Left ventricle myocardium superior (tissue), 1 donor: Measurements from ENCODE around the gene PRCP. TPM values are rescaled to one million over a fixed set of nuclear protein-coding genes. Genes with fewer than 3 reads are reported as not detected.

Experiments
- ATAC-seq: fragments of 200-7000 bp; cut with Tn5 transposase; one replicate; pipeline ENCODE4 v1.9.1; 2020; ENCODE audit warnings: mild to moderate bottlenecking, moderate library complexity
- DNase-seq: peaks from one replicate; pipeline ENCODE4 v3.0.0-alpha.2; 2020
- intact Hi-C: fragments of 100-400 bp; cut with micrococcal nuclease; formaldehyde crosslinking; loops from one replicate; pipeline ENCODE4 v1.11.0; 2022
- total RNA-seq: library from RNA; stranded (reverse); fragmentation: NEBNext Ultra II Directional; extraction: Animal tissue kit (Norgen Biotek cat#: 25700); gene quantifications from one replicate; pipeline ENCODE4 v1.2.1, GENCODE V29; 2021
- donor health status: DM: no; HTN: yes; CAD: no; lungs with severe emphysema.

The PRCP gene
- total RNA-seq, 1 donor from 2014 or later = 41.1 TPM

DNA sequence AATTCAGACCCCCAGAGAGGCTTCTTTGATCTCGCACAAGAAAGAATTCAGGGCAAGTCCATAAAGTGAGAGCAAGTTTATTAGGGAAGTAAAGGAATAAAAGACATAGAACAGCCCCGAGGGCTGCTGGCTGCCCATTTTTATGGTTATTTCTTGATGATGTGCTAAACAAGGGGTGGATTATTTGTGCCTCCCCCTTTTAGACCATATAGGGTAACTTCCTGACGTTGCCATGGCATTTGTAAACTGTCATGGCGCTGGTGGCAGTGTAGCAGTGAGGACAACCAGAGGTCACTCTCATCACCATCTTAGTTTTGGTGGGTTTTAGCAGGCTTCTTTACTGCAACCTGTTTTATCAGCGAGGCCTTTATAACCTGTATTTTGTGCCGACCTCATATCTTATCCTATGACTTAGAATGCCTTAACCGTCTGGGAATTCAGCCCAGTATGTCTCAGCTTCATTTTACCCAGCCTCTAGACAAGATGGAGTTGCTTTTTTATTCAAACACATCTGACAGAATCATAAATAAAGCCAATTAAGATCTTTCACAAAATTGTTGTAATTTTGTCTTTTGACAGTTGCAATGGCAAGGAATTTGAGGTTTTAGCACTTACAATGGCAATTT, 8.9 kb upstream of the PRCP start:
- DNase-seq (no peak), ATAC-seq (no peak)
- intact Hi-C loops = loop anchor here (5.0 kb wide), 1 partner anchor 343 kb away; no protein-coding TSS in a partner anchor

DNA sequence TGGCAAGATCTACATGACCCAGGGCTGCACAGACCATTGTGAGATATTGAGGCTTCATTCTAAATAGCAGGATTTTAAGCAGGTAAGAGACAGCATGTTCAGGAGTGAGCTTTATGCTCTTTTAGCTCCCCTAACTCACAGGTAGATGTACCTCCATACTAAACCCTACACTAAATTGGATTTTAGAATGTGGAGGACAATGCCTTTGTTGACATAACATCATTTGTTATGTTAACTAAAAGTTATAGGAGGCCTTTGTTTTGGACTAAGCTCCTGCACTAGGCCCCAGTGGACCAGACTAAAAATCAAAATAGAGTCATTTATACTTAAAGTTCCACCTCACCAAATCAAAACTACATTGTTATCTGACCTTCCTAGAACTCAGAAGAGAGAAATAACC, 8.1 kb upstream of the PRCP start:
- DNase-seq (no peak), ATAC-seq (no peak)
- intact Hi-C loops = loop anchor here (5.0 kb wide), 1 partner anchor 344 kb away; no protein-coding TSS in a partner anchor

DNA sequence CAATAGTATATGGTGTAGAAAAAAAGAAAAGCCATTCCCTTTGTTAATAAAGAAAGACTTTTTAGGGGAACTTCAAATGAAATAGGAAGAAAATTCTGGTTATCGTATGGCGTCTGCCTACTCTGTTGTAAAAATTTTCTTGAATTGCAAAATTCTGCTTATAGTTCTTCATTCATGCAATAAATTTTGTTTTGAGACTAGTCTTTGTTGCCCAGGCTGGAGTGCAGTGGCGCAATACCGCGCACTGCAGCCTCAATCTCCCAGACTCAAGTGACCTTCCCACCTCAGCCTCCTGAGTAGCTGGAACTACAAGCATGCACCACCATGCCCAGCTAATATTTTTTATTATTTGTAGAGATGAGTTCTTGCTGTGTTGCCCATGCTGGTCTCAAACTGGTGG, 7.1 kb upstream of the PRCP start:
- DNase-seq (no peak), ATAC-seq (no peak)
- intact Hi-C loops = loop anchor here (5.0 kb wide), 1 partner anchor 345 kb away; no protein-coding TSS in a partner anchor

DNA sequence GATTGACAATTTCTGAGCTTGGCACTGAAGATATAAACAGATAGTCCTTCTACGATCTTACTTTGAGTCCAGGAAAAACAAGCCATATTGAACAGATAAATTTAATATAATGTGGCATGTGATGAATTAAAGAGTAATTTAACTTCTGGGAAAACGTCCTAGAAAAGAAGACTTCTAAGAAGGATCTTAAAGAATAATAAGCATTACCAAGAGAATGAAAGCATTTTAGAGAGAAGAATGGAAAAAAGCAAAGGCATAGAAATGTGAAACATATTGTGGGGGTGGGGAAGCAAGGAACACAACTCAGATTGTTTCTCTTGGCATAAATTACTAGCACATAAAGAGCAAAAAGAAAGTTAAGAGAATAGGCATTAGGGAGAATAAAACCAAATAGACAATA, 6.7 kb upstream of the PRCP start:
- ATAC-seq (no peak), DNase-seq (no peak)
- intact Hi-C loops = loop anchor here (5.0 kb wide), 1 partner anchor 345 kb away; no protein-coding TSS in a partner anchor

DNA sequence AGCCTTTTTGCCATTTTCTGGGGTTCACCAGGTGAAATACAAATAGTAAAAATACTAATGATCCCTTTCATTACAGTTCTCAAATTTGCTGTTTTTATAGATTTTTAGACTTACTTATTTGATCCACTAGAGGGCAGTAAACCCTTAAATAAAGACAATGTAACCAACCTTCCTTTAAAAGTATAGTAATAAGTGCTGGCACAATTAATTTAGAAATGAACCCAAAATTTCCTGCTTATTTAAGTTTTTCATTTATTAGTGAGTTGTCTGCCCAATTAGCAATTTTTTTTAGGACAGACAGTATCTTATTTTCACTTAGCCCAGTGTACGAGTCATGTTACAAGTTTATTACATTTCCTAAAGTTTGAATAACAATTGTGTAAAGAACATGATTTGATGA, 6.0 kb upstream of the PRCP start:
- intact Hi-C loops = loop anchor here (5.0 kb wide), 1 partner anchor 346 kb away; no protein-coding TSS in a partner anchor
- DNase-seq = no peak
- no peak for ATAC-seq

DNA sequence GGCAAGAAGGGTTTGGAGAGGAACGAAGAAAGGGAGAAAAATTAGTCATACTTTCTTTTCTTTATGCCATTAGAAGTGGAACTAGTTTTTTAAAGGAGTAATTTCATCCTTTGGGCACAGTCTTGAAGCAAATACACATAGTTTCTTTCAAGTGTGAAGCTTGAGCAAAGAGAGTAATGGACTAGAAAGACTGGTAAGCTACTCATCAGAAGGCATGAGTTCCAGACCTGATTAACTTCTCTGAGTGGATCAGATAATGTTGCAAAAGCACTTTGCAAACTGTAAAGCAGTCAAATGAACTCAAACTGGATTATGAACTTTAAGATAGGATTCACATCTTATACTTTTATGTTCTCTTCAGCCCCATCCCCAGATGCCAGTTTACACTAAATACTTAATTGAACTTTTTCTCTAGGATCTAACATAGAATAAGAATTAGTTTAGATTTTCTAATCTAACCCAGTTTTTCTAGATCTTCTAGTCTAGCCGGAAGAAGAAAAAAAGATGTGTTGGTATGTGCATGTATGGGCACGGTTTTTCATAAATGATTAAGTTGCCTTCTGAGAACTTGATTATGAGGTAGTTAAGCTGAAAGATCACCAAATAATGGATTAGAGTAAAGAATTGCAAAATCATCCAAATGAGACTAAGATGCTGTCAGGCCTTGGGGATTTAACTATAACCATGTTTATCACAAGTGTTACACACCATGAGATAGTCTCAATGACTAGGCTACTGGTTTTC, 3.8 kb upstream of the PRCP start:
- ATAC-seq = no peak
- no peak for DNase-seq
- intact Hi-C loops = loop anchor here (5.0 kb wide), 1 partner anchor 253 kb away; the partner anchor contains the start of gene PCF11

DNA sequence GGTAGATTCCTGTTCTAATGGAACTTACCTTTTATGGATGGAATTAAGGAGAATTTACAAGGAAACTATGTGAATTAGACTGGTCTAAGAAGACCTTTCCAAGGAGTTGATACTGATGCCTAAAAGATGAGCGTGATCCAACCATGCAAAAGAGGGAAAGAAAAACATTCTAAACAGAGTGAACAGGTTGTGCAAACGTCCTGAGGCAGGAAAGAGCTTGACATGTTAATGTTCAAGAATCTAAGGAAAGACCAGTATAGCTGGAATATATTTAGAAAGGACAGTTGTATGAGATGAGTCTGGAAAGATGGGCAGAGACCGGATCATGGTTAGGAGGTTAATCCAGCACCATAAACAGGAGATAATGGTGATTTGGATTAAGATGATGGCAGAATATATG, 2.6 kb upstream of the PRCP start:
- DNase-seq = no peak
- intact Hi-C loops = loop anchor here (5.0 kb wide), 1 partner anchor 254 kb away; the partner anchor contains the start of gene PCF11
- ATAC-seq = no peak

DNA sequence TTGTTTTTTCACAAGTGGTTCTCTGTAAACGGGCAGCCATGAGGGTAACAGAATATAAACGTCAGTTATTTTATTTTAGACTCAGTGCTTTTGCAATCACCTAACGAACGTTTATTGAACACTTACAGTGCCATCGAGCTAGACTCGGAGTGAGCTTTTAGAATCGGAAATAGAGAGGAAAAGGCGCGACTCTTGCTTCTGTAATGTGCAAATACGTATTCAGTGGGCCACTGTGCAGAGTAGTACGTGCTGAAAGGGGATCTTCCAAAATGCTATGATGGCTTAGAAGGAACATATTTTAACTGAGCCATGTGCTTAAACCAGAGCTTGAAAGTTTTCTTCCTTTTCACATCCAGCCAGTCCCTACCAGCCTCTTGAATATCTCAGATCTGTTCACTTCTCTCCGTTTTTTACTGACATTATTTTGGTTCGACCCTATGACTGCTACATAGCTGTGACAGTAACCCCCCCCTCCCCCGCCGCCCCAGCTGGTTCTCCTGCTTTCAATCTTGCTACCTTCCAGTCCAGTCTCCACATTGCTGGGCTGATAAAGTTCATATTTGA, 1.8 kb upstream of the PRCP start:
- DNase-seq = no peak
- intact Hi-C loops = loop anchor here (5.0 kb wide), 1 partner anchor 255 kb away; the partner anchor contains the start of gene PCF11
- no peak for ATAC-seq

DNA sequence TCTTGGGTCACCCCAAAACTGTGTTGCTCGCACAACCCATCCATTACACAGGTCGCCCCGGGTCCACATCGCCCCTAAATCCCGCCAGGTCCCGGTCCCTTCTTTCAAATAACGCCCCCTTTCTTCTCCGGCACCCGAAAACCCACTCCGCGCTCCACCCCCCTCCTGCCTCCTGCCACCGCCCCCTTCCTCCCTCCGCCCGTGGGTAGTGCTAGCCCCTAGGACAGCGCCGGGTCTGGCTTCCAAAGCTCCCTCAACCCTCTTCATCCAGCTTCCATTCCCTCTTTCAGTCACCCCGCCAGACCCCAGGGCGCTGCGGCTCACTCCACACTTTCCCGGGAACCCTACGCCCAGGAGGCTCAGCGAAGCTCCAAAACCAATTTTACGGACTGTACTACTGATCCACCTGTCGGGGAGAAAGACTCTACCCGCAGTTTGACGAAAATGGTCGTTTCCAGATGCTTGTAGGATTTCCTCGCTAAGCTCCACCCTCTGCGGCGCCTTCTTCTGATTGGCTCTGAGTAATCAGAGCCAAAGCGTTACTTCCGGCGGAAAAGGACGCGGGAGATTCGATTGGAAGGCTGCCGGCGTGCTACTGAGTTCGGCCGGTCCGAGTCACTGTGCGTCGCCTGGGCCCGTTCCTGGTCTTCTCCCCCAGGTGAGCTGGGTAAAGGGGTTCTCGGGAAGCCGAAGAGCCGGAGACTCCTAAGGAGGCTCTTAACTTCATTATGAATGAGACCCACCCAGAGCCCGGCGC, 1.1 kb upstream of the PRCP start, which contains the start of gene DDIAS:
DDIAS (plus strand) TSS at position 572 of the 757 bp plus-strand sequence. CDS start 13,003 bp downstream, outside the sequence.
- DNase-seq (peak; percentile 95), ATAC-seq (peak; percentile 86)
- intact Hi-C loops = loop anchor here (5.0 kb wide), 1 partner anchor 256 kb away; the partner anchor contains the start of gene PCF11

DNA sequence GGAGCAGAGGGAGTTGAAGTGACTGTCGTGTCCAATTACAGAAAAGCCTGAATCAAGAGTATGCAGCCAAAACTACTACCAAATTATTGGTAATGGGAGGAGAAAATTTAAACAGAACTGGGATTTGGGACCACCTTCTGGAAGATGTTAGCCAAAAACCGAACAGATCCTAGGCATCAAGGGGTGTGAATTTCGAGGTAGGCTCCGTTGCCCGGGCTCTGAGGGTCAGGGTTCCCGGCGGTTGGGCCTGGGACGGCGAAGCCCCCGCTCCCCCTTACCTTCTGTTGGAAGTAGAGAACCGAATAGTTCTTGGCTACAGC, 313 bp downstream of the PRCP start:
- DNase-seq (no peak), ATAC-seq (peak; percentile 10)
- intact Hi-C loops = loop anchor here (5.0 kb wide), 1 partner anchor 257 kb away; the partner anchor contains the start of gene PCF11

DNA sequence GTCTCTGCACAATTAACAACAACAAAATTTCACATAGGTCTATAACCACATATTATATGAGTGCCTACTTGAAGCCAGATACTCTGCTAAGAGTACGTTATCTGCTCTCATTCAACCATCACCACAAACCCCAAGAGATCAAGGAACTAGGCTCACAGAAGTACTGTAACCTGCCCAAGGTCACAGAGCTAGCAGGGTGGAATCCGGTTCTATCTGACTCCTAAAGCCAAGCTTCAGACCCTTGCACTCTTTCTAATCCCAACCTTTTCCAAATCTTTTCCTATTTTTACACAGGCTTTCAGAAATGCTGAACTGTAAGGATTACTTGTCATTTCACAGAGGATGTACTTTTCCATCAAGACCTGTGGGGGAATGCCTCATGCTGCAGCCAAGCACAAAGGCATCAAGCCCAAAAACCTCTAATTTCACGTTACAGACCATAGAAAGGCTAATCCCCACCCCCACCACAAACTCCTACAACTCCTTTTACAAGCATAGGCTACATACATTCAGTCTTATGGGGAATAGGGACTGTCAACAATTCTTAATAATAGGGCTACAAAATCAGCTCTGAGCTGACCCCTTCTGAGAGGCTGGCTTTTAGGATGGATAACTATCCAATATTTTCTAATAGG, 927 bp downstream of the PRCP start:
- ATAC-seq (no peak), DNase-seq (no peak)

DNA sequence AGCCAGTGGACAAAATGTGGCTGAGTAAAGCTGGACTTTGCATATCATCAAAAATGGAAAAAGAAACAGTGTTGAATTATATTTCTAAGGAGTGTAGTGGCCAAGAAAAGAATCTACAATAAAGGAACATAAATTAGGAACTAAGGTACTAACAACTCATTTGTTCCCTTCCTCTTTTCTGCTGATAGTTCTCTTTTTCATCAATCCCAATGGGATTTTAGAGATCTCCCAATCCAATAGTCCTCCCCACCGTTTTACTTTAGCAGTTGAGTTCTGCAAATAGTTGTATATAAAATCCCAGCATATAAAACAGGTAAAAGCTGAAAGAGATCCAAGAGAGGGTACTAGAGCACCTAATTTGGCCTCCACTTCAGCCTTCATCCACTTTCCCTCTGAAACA, 2.0 kb downstream of the PRCP start:
- intact Hi-C loops = no loop called here
- no peak for ATAC-seq
- no peak for DNase-seq

More for the DNA sequence above, 927 bp downstream of the PRCP start:
- intact Hi-C loops = no loop called here

DNA sequence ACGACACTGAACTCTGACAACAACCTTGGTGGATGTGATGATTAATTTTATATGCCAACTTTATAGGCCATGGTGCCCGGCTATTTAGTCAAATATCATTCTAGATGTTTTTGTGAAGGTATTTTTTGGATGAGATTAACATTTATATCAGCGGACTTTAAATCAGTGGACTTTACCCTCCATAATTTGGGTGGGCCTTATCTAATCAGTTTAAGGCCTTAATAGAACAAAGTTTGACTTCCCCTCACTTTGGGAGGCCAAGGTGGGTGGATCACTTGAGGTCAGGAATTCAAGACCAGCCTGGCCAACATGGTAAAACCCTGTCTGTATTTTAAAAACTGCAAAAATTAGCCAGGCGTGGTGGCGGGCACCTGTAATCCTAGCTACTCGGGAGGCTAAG, 4.0 kb downstream of the PRCP start:
- intact Hi-C loops = no loop called here
- no peak for DNase-seq
- no peak for ATAC-seq

DNA sequence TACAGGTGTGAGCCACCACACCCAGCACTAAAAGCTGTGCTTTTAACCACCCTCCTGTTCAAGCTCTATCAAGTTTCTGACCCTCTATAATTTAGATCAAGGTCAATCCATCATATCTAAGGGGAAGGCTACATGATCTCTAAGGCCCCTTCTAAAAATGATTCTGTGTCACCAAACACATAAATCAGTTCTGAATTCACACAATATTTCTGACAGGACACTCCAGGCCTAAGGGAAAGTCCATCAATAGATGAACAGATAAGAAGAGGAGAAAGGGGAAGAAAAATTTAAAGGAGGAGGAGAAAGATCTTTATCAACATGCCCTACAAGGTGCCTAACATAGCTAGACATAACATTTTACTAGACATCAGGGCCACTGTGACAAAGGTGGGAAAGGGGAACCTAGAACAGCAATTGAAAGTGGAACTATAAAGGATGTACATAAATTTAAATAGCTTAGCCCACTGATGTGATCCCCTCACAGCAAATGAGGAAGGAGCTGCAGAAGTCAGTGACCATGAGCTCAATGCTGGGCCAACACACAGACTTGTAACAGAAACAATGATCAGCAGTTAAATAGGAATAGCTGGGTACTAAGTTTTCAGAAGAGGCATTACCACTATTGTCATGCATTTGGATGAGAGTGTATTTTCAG, 4.7 kb downstream of the PRCP start:
- no peak for ATAC-seq
- no peak for DNase-seq
- intact Hi-C loops = no loop called here

DNA sequence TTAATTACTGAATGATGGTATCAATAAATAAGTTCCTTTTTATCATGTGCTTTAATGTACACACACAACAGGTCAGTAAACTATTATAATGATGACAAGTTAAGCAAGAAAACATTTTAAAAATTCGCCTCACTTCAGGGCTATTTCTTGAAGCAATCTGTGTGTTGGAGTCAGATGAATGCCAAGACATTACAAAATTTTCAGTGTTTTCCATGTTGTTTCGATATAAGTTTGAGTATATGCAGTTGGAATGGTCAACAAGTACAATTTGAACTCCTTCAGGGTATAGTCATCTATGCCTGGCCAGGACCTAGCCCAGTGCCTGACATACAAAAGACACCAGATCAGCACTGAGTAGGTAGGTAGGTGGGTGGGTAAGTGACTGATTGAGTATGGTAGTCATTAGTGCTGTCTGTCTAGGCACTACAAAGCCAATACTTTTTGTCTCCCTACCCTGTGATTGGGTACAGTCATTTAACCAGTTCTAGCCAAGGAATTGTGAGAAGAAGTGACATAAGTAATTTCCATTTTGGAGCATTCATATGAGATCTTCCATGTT, 7.5 kb downstream of the PRCP start:
- DNase-seq = no peak
- intact Hi-C loops = no loop called here
- no peak for ATAC-seq

DNA sequence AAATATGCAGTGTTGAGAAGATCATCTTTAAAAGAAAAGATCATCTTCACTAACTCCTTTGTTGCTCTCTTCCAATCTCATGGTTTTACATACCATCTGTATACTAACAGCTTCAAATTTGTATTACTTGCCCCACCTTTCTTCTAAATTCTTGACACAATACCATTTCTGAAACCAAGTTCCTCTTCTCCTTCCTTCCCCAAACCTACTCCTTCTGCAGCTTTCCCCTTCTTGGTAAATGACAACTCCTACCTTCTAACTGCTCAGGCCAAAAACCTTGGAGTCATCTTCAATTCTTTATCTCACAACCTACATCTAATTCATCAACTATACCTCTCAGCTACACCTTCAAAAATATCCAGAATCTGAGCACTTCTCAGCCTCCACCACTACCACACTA, 9.3 kb downstream of the PRCP start:
- DNase-seq = no peak
- intact Hi-C loops = no loop called here
- ATAC-seq = no peak

DNA sequence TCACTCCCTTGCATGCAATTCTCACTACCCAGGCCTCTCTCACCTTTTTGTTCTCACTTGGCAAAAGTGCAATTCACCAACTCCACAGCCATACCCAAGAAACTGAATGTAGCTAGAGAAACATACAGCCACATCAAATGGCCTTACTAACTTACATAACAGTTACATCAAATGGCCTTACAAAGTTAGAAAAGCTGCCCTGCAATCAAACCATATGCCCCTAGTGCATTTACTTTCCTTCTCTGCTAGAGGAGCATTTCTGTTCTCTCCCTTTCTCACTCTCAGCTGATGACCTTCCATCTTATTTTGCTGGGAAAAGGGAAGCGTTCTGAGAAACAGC, 10.3 kb downstream of the PRCP start:
- intact Hi-C loops = no loop called here
- DNase-seq (no peak), ATAC-seq (no peak)
